ENCODE data around the gene RIPOR3.
"Not testable (repeated sequence)": the region's sequence is repeated elsewhere in the genome, so short reads cannot be mapped to it uniquely, and the experiment has no call there.

Gene RIPOR3

DNA sequence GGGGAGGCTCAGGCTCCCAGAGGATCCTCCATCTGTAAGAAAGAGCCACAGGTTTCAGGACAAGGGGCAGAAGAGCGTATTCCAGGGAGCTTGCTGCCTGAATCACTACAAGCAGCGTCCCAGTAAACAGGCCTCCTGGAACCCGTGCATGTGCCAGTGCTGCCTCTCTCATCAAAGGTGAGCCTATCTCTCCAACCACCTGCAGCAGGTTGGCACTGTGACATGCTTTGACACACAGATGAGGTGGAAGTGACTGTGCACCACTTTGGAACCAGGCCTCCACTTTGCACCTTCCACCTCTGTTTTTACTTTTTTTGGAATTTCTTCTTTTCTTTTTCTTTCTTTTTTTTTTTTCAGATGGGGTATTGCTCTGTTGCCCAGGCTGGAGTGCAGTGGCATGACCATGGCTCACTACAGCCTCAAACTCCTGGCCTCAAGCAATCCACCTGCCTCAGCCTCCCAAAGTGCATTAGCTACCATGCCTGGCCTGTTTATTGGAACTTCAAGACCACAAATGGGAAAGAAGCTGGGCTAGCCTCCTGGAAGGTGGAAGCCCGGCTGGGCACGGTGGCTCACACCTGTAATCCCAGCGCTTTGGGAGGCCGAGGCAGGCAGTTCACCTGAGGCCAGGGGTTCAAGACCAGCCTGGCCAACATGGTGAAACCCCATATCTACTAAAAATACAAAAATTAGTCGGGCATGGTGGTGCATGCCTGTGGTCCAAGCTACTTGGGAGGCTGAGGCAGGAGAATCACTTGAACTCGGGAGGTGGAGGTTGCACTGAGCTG is 12.5 kb upstream of the RIPOR3 start:
- H3K4me3 Mint-ChIP-seq; ATAC-seq (replicated peaks); H3K4me1 Mint-ChIP-seq (ENCODE audit: low read depth in 2 of 2); H3K9me3 Mint-ChIP-seq; H3K36me3 Mint-ChIP-seq (ENCODE audit: insufficient read depth); DNase-seq; H3K27ac Mint-ChIP-seq: not testable (repeated sequence)
- peaks cover 38 to 64% of the 10 kb centered on the region in 2 donors for H3K27me3 Mint-ChIP-seq

DNA sequence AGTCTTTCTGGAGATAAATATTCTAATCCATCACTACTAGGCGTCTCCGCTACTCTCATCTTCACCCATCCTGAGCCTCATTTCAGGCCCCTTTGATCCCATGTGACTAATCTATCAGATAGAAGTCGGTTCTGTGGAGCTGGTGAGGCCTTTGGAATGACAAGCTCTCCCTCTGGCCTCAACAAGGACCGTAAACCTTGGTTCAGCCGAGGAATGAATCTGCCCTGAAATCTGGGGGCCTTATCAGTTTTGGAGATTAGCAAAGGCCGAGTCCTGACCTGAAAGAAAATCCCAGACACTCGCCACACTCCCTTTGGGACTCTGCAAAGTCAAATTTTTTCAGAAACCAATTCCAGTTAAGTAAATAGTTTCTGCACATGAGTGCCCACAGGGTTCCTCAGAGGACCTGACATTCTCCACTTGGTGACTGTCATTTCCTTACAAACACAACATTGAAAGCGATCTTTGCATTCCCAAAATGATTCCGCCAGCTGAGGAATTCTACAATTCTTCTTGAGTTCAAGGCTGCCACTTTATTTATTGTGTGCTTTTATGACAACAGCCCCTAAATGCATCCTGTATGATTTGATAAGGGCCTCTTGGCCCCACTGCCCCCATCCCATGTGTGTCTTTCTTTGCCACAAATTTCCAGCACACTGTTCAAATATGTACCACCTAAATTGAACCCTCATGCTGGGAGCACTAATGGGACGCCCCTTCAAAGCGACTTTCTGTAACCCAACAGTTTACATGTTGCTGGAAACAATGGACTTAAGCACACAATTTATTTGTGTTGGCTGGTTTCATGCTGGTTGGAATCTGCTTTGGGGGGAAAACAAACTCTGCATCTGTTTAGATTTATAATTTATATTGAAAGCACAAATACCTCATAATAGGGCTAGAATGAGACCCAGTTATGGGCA is 10.0 kb upstream of the RIPOR3 start:
- H3K9me3 Mint-ChIP-seq: no peaks in the 10 kb centered on the region
- H3K27ac Mint-ChIP-seq: no peak overlapping the region
- H3K36me3 Mint-ChIP-seq (ENCODE audit: insufficient read depth): no peaks in the 10 kb centered on the region
- no peak overlapping the region for H3K4me3 Mint-ChIP-seq
- ATAC-seq (replicated peaks): no peak
- H3K4me1 Mint-ChIP-seq (ENCODE audit: low read depth in 2 of 2): no peaks in the 10 kb centered on the region
- no peak for DNase-seq
- H3K27me3 Mint-ChIP-seq: peaks cover 34 to 72% of the 10 kb centered on the region in 2 donors

DNA sequence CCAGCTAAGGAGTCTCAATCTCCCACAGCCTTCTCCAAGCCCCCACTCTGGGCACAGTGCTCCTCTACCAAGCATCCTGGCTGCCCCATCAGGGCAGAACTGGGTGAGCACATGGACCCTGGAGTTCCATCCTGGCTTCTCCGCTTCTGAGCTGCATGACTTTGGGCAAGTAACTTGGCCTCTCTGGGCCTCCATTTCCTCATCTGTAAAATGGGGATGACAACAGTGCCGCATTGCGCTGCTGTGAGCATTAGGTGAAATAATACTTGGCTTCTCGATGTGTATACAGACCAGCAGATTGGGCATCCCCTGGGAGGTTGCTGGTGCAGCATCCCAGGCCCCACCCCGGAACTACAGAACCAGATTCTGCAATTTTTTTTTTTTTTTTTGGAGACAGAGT is 8.3 kb upstream of the RIPOR3 start:
- H3K9me3 Mint-ChIP-seq: no peaks in the 10 kb centered on the region

DNA sequence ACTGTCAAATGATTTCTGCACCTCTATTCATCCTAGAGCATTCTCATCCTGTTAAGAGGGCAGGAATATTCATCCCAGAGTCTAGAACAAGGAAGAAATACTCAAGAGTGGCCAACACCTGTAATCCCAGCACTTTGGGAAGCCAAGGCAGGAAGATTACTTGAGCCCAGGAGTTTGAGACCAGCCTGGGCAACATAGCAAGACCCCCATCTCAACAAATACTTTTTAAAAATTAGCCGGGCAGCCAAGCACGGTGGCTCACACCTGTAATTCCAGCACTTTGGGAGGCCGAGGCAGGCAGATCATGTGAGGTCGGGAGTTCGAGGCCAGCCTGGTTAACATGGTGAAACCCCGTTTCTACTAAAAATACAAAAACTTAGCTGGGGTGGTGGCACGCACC is 6.9 kb upstream of the RIPOR3 start:
- H3K4me1 Mint-ChIP-seq (ENCODE audit: low read depth in 2 of 2); H3K36me3 Mint-ChIP-seq (ENCODE audit: insufficient read depth); H3K27ac Mint-ChIP-seq; H3K9me3 Mint-ChIP-seq; ATAC-seq (replicated peaks); DNase-seq; H3K4me3 Mint-ChIP-seq: not testable (repeated sequence)
- peaks cover 25 to 61% of the 10 kb centered on the region in 2 donors for H3K27me3 Mint-ChIP-seq

More for the DNA sequence above, 8.3 kb upstream of the RIPOR3 start:
- Mint-ChIP-seq H3K4me1 (ENCODE audit: low read depth in 2 of 2) (no peaks in the 10 kb centered on the region), H3K36me3 (ENCODE audit: insufficient read depth) (no peaks in the 10 kb centered on the region), H3K27me3 (peaks cover 26 to 60% of the 10 kb centered on the region in 2 donors), H3K27ac (no peak overlapping the region), H3K4me3 (no peak overlapping the region)
- ATAC-seq (replicated peaks): no peak
- DNase-seq: no peak

DNA sequence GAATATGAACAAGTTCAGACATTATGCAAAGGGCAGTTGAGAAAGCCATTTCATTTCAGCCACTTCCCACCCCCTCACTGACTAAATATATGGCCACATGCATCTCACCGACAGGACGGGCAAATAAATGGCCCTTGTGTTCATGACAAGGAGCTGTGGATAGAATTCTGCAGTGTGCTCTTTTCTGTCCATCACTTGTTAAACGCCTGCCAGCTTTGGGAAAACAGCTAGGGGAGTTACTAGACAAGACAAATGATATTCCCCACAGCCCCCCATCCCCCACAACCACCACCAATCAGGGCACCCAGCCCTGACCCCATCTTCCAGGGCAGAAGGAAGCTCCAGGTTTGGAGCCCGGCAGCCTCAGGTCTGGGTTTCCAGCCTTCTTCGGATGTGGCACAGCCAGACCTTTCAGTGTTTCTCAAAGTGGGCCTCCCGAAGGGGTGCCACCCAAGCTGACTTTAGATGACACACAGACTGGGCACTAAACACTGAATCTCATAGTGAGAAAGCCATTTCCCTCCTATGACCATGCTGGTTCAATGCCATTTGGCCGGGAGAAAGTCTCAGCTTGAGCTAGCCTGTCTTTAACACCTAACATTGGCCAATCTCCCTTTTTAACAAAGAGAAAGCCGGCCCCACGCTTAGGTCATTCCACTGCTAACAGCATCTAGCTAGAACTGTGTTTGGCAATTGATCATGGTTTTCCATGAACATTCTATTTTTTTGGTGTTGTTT is 4.0 kb upstream of the RIPOR3 start:
- peaks cover 37 to 71% of the 10 kb centered on the region in 2 donors for H3K27me3 Mint-ChIP-seq
- no peaks in the 10 kb centered on the region for H3K36me3 Mint-ChIP-seq (ENCODE audit: insufficient read depth)
- H3K4me3 Mint-ChIP-seq: no peak overlapping the region
- ATAC-seq (replicated peaks): no peak
- H3K4me1 Mint-ChIP-seq (ENCODE audit: low read depth in 2 of 2): peaks cover 0 to 5% of the 10 kb centered on the region in 2 donors
- no peak for DNase-seq
- no peak overlapping the region for H3K27ac Mint-ChIP-seq
- no peaks in the 10 kb centered on the region for H3K9me3 Mint-ChIP-seq

DNA sequence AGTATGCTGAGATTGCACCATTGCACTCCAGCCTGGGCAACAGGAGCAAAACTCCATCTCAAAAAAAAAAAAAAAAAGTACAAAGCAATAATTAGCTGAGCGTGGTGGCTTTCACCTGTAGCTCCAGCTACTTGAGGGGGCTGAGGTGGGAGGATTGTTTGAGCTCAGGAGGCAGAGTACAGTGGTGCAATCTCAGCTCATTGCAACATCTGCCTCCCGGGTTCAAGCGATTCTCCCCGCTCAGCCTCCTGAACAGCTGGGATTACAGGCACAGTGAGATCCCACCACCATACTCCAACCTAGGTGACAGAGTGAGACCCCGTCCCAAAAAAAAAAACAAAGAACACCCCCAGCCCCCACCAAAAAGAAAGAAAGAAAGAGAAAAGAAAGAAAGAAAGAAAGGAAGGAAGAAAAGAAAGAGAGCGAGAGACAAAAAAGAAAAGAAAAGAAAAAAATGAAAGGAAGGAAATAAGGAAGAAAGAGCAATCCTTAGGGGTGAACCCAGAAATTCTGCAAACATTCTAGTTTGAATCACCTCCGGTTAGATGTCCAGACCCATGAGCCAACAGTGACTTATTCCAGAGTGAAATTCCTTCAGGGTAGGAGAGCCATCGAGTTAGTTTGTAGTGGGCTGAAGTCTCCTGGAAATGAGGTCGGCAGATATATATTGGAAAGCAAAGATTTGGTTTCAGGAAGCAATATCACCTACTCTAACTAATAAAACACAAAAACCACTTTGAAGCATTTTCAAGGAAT is 3.2 kb upstream of the RIPOR3 start:
- DNase-seq (no peak), ATAC-seq (replicated peaks) (no peak)
- no peak overlapping the region for H3K27ac Mint-ChIP-seq
- no peaks in the 10 kb centered on the region for H3K9me3 Mint-ChIP-seq
- H3K4me3 Mint-ChIP-seq: no peak overlapping the region
- H3K36me3 Mint-ChIP-seq (ENCODE audit: insufficient read depth): no peaks in the 10 kb centered on the region
- H3K4me1 Mint-ChIP-seq (ENCODE audit: low read depth in 2 of 2): peaks cover 0 to 5% of the 10 kb centered on the region in 2 donors
- H3K27me3 Mint-ChIP-seq: peaks cover 45 to 71% of the 10 kb centered on the region in 2 donors

DNA sequence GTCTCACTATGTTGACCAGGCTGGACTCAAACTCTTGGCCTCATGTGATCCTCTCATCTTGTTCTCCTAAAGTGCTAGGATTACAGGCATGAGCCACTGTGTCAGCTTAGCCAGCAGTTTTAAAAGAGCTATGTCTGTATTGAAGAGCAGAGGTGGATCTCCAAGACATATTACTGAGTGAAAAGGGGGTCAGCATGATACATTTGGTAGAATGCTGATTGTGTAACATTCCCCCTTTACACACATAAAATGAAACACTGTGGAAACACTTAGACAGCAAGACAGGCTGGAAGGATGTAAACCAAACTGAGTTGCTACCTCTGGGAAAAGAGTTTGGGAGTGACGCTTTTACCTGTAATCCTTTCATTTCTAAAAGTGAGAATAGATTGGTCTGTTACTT is 1.7 kb upstream of the RIPOR3 start:
- H3K36me3 Mint-ChIP-seq (ENCODE audit: insufficient read depth): no peaks in the 10 kb centered on the region
- ATAC-seq (replicated peaks): no peak

DNA sequence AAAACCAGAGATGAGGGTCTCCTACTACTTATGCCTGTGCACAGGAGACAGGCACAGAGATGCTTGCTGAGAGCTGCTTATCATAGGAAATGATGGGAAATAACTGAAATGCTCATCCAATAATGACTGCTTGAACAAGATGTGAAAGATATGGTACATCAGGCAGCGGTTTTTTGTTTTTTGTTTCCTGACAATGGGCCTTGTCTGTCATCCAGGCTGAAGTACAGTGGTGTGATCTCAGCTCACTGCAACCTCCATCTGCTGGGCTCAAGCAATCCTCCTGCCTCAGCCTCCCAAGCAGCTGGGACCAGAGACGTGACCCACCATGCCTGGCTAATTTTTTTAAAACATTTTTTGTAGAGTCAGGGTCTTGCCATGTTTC is 1.2 kb upstream of the RIPOR3 start:
- Mint-ChIP-seq H3K4me1 (ENCODE audit: low read depth in 2 of 2) (peaks cover 0 to 5% of the 10 kb centered on the region in 2 donors), H3K27me3 (peaks cover 43 to 69% of the 10 kb centered on the region in 2 donors), H3K36me3 (ENCODE audit: insufficient read depth) (no peaks in the 10 kb centered on the region), H3K9me3 (no peaks in the 10 kb centered on the region), H3K27ac (no peak overlapping the region), H3K4me3 (no peak overlapping the region)
- DNase-seq (no peak), ATAC-seq (replicated peaks) (no peak)

More for the DNA sequence above, 1.7 kb upstream of the RIPOR3 start:
- Mint-ChIP-seq H3K27ac (no peak overlapping the region), H3K4me1 (ENCODE audit: low read depth in 2 of 2) (peaks cover 0 to 5% of the 10 kb centered on the region in 2 donors), H3K9me3 (no peaks in the 10 kb centered on the region), H3K4me3 (no peak overlapping the region), H3K27me3 (peaks cover 47 to 73% of the 10 kb centered on the region in 2 donors)
- DNase-seq: no peak

DNA sequence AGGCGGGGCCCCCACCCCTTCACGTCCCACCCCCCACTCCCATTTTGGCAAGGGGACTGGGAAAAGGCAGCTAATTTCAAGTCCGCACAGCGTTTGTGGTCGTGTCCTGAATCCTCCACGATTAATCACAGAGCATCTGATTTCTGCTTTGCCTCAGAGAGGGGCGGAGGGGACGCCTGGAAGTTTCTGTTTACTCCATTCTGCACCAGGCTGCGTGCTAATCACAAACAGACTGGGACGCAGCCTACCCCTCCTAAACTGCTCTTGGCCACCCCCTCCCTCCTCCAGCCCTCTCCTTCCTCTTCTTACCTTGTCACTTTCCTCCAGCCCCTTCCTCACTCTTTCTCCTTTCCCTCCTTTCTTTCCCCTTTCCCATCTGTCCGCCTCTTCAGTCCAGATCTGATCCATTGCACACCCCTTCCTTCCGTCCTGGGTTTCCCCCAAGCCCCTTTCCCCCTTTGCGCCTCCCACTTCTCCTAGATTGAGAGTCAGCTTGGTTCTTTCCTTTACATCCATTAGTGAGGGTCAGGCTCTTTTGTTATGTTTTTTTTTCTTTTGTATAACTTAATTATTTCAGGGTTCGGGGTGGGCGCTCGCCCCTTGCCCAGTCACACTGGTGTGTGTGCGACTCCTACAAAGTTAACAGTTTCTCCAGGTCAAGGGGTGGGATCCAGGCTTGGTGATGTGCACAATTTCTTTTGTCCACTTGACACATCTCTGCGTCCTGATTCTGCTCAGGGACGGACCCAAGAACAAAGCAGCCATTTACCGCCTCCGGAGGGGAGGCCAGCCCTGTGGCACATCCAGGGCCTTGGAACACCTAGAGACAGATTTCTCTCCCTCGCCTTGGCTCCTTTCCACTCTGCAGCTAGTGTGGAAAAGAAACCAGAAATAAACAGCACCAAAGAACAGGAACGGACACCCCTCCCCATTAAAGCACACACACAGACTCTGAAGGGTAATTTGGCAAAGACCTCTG is 520 bp upstream of the RIPOR3 start:
- Mint-ChIP-seq H3K4me3 (peak overlapping the region; percentile 22 to 39), H3K27ac (no peak overlapping the region), H3K36me3 (ENCODE audit: insufficient read depth) (no peaks in the 10 kb centered on the region), H3K4me1 (ENCODE audit: low read depth in 2 of 2) (peaks cover 0 to 5% of the 10 kb centered on the region in 2 donors), H3K9me3 (no peaks in the 10 kb centered on the region), H3K27me3 (peaks cover 49 to 75% of the 10 kb centered on the region in 2 donors)
- no peak for ATAC-seq (replicated peaks)
- no peak for DNase-seq

DNA sequence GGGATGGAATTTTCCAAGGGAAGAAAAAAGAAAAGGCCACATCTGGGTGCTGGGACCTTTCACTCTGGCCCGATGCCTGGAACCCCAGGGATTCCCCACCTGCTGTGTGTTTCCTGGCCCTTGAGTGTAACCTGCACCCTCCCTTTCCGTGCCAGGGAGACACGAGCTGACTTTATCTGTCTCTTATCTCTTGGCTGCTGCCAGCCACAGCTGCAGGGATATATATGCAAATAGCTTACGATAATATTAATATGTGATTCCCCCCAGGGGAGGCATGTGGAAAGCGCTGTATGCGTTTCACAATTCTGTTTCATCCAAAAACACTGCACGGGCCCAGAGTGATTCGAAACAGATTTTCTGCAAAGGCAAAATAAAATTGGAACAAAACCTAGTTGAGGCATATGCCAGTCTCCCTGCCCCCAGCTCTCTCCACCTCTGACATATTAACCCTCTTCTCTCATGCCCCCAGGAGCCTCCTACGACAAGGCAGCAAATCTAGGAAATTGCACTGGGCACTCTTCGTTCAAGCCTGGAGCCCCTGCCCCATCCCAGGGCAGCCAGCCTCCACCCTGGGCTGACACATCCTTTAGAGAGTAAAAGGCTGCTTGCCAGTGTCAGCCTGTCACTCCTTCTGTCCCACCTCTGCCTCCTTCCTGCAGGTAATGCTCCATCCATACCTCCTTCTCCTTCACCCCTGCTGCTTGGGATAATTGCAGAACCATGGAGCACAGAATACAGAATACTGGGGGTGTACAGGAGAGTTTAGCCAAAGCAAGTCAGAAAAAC is 1.3 kb downstream of the RIPOR3 start:
- H3K4me3 Mint-ChIP-seq: no peak overlapping the region
- H3K36me3 Mint-ChIP-seq (ENCODE audit: insufficient read depth): no peaks in the 10 kb centered on the region
- DNase-seq (no peak), ATAC-seq (replicated peaks) (no peak)
- H3K27ac Mint-ChIP-seq: no peak overlapping the region
- H3K9me3 Mint-ChIP-seq: no peaks in the 10 kb centered on the region
- peaks cover 49 to 77% of the 10 kb centered on the region in 2 donors for H3K27me3 Mint-ChIP-seq
- peaks cover 0 to 5% of the 10 kb centered on the region in 2 donors for H3K4me1 Mint-ChIP-seq (ENCODE audit: low read depth in 2 of 2)

DNA sequence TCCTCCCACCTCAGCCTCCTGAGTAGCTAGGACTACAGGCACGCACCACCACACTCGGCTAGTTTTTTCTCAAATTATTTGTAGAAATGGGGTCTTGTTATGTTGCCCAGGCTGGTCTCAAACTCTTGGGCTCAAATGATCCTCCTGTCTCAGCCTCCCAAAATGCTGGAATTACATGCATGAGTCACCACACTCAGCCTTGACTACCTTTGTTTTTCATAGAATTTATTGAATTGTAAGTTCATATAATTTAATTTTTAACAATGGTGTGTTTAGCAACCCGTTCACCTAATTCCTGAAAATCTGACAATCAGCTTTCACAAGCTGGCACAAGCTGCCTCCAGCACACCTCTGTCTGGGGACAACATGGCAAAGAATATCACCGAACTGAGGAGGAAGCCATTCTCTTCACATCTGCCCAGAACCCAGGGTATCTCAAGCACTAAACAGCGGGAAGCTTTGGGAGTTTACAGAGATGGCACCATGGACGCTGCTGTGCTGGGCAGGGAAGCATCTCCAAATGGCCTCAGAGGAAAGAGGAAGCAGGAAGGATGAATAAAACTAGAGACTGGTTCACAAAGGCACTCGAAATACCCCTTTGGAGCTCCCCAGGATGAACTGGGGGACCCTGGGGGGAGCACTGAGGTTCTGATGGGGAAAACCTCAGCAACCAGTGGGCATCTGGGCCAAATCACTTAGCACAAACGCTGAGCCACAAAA is 2.9 kb downstream of the RIPOR3 start:
- DNase-seq (no peak), ATAC-seq (replicated peaks) (no peak)
- Mint-ChIP-seq H3K4me1 (ENCODE audit: low read depth in 2 of 2) (peaks cover 0 to 5% of the 10 kb centered on the region in 2 donors), H3K27ac (no peak overlapping the region), H3K27me3 (peaks cover 47 to 68% of the 10 kb centered on the region in 2 donors), H3K9me3 (no peaks in the 10 kb centered on the region), H3K36me3 (ENCODE audit: insufficient read depth) (no peaks in the 10 kb centered on the region), H3K4me3 (no peak overlapping the region)

All from effector memory CD8-positive, alpha-beta T cell (primary cell).